ENCODE data around the gene POP4. TPM values are rescaled to one million over a fixed set of nuclear protein-coding genes. Genes with fewer than 3 reads are reported as not detected.

POP4 gene
- total RNA-seq, 4 donors from 2014 or later, result 53.4 to 91.4 (median 87.8) TPM

GRCh38 chr19:29618871-29619270 lies 12.8 kb downstream of the POP4 start:
- no peak for DNase-seq
- H3K4me3 ChIP-seq (replicated peaks in 1 of 3), result no peak overlapping the region
- TF ChIP-seq CTCF (IDR thresholded peaks at IDR 0.05) (no peak), POLR2A (IDR thresholded peaks at IDR 0.05) (no peak)
- intact Hi-C loops (cut with DNase I), result loop anchor here (5.0 kb wide), 1 partner anchor 38 kb away; no protein-coding TSS in a partner anchor
- WGBS, 2 donors, result 18 to 47% methylated on average over 1 to 7 of the region's 7 CpGs
- H3K27me3 ChIP-seq, result no peaks in the 10 kb centered on the region
- H3K4me1 ChIP-seq, result no peaks in the 10 kb centered on the region
- H3K36me3 ChIP-seq, result peaks cover 4 to 21% of the 10 kb centered on the region in 2 donors
- H3K9me3 ChIP-seq, result no peaks in the 10 kb centered on the region
- no peak overlapping the region for H3K27ac ChIP-seq

- TF ChIP-seq CTCF (IDR thresholded peaks at IDR 0.05) (no peak), POLR2A (IDR thresholded peaks at IDR 0.05) (no peak)
- H3K36me3 ChIP-seq, result peaks cover 0 to 3% of the 10 kb centered on the region in 2 donors
- intact Hi-C loops (cut with DNase I), result no loop called here
- no peaks in the 10 kb centered on the region for H3K27me3 ChIP-seq
- no peaks in the 10 kb centered on the region for H3K4me1 ChIP-seq
- H3K9me3 ChIP-seq, result no peaks in the 10 kb centered on the region
- 72 to 73% methylated on average over 14 to 15 of the region's 15 CpGs for WGBS, 2 donors
- H3K27ac ChIP-seq, result no peak overlapping the region
- no peak for DNase-seq
- no peak overlapping the region for H3K4me3 ChIP-seq (replicated peaks in 1 of 3)
Measured at GRCh38 chr19:29620931-29621351, 14.9 kb downstream of the POP4 start.

GRCh38 chr19:29622166-29623070 lies 16.3 kb downstream of the POP4 start:
- H3K27me3 ChIP-seq, result no peaks in the 10 kb centered on the region
- no peak overlapping the region for H3K27ac ChIP-seq
- no peaks in the 10 kb centered on the region for H3K4me1 ChIP-seq
- no peak overlapping the region for H3K4me3 ChIP-seq (replicated peaks in 1 of 3)
- no peaks in the 10 kb centered on the region for H3K36me3 ChIP-seq
- intact Hi-C loops (cut with DNase I), result no loop called here
- no peak for DNase-seq
- no peak for TF ChIP-seq POLR2A (IDR thresholded peaks at IDR 0.05)
- TF ChIP-seq CTCF (IDR thresholded peaks at IDR 0.05), result no peak
- 61 to 71% methylated on average over 22 to 23 of the region's 23 CpGs for WGBS, 2 donors
- H3K9me3 ChIP-seq, result no peaks in the 10 kb centered on the region

- Histone ChIP-seq H3K4me1 (no peaks in the 10 kb centered on the region), H3K36me3 (no peaks in the 10 kb centered on the region), H3K9me3 (no peaks in the 10 kb centered on the region), H3K27ac (no peak overlapping the region), H3K27me3 (no peaks in the 10 kb centered on the region), H3K4me3 (replicated peaks in 1 of 3) (no peak overlapping the region)
- intact Hi-C loops (cut with DNase I), result no loop called here
- WGBS, 2 donors, result 81 to 83% methylated on average over 14 to 17 of the region's 18 CpGs
- no peak for DNase-seq
- TF ChIP-seq POLR2A (IDR thresholded peaks at IDR 0.05) (no peak), CTCF (IDR thresholded peaks at IDR 0.05) (no peak)
Measured at GRCh38 chr19:29623726-29624488, 17.8 kb downstream of the POP4 start.

Data from thyroid gland (tissue), 4 donors.